Posterior vena cava (tissue), 2 donors: Measurements from ENCODE around the gene UBA1. TPM values are rescaled to one million over a fixed set of nuclear protein-coding genes. Genes with fewer than 3 reads are reported as not detected.

ENCODE experiments used
- DNase-seq: peaks from one replicate; pipeline ENCODE4 v3.0.0-alpha.2; 2020; ENCODE audit warnings: low spot score
- intact Hi-C, 2 donors: fragments of 100-400 bp; cut with DNase I; formaldehyde crosslinking; loops; one replicate each; pipeline versions ENCODE4 v1.14.1 to v1.14.2; 2022 to 2023
- total RNA-seq, 2 donors: library from RNA; stranded (reverse); fragmentation: NEBNext Ultra II Directional; extraction: Animal tissue kit (Norgen Biotek cat#: 25700); gene quantifications; one replicate each; pipeline ENCODE4 v1.2.1, GENCODE V29; 2021
- donor health status: DM: yes; HTN: yes; CAD: no.
- donor health status: DM: yes; HTN: yes; CAD: no.

UBA1 gene
- total RNA-seq, 2 donors from 2014 or later = 151 to 179 TPM

DNA sequence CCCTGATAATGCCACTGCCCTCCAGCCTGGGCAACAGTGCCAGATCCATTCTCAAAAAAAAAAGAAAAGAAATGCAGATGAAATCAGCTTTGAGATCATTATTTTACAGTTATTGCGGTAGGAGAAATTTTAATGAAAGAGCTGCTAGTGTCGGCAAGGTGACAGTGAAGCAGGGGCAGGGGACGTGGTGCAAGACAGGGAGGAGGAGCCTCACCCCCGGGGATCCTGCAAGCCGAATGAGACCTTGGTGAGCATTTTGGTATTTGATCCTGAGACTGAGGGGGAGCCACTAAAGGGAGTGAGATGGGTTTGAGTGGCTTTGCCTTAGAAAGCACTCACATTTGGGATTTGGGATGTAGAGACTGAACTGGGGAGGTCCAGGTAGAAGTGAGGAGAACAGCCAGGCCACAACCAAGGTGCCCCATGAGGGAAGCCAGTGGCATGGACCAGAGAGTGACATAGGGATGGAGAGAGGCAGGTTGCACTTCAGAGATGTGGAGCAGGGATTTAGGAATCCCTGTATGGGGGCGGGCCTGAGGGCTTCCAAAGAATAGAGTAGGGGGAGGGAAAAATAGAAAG, 25.0 kb upstream of the UBA1 start:
- intact Hi-C loops = no loop called here
- peak; percentile 40 for DNase-seq

DNA sequence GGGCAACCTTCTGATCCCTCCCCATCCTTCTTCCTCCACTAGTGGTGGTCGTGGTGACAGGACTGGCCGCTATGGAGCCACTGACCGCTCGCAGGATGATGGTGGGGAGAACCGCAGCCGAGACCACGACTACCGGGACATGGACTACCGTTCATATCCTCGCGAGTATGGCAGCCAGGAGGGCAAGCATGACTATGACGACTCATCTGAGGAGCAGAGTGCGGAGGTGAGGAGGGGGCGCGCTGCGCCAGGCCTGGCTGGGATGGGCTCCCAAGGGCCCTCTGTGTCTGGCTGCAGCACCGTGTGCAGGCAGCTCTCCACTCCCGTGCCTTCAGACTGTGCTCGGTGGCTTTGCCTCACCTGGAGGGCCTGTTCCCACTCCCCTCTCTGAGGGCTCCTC, 24.4 kb upstream of the UBA1 start:
- DNase-seq = peak; percentile 28
- intact Hi-C loops = no loop called here

DNA sequence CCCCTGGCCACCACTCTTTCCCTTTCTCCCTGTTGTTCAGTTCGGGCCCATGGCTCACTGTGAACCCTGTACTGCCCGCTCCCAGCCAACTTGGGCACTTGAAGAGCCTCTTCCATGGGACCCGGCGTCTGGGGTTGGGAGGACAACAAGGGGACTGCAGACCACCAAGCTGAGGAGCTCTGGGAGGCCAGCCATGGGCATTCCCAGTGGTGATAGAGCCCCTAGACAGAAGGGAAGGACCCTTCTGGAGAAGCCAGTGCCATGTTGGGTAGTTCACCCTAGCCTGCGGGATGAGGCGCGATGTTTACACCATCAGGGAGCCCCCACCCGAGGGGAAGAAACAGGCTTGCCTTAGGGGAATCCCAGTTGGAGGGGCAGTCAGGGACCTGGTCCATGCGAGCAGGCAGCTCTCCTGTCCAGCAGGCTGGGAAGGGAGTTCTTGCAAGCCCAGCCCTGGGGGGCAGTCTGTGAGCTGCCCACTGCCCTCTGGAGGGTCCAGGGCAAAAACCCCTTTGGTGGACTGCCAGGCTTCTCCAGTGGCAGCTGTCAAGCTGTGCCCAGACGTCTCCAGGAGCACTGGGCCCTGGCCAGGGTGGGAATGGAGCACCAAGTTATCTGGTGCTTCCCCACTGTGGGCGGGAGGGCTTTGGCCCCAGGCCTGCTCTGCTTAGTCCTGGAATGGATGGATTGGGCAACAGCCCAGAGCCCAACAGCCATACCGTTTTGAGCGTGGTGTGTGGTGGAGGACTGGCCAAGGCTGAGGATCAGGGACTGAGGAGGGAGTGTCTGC, 23.7 kb upstream of the UBA1 start:
- DNase-seq = peak; percentile 82
- intact Hi-C loops = no loop called here

DNA sequence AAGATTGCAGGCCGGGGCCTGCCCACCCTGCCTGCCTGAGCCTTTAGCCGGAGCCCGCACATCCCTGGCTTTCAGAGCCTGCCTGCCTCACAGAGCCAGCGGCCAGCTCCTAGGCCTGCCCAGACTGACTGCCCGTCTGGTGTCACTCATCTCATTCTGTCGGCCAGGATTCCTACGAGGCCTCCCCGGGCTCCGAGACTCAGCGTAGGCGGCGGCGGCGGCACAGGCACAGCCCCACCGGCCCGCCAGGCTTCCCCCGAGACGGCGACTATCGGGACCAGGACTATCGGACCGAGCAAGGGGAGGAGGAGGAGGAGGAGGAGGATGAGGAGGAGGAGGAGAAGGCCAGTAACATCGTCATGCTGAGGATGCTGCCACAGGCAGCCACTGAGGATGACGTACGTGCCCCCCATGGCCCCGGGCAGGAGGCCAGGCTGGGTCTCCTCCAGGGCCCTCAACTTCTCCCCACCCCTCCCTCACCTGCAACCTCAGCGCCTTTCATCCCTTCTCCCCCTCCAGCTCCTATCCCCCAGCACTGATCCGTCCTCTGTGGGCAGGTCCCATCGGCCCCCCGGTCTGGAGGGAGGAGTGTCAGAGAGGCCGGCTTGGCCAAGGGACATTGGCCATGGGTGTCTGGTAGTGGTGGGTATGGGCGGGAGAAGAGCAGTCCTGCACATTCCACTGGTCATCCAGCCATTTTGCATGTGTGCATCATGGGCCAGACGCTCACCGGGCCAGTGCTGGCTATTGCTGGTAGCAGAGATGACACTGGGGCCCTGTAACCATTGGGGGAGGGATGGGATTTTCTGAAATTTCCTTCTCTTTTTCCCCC, 22.6 kb upstream of the UBA1 start:
- intact Hi-C loops = no loop called here
- DNase-seq = peak; percentile 61

DNA sequence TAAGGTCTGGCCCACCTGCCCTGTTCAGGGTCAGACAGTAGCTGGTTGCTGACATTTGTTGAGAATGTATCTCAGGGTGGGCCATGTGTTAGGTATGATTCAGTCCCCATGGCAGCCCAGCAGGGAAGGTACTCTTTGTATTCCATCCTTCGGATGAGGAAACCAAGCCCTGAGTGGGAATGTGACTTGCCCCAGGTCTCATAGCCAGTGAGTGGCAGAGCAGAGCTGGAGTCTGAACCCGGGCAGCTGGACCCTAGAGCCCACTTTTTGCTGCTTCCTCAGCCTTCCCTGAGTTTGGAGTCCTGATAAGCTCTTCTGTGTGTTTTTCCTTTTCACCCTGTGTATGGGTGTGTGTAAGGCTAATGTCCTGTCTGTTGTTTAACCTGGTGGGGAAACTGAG, 21.6 kb upstream of the UBA1 start:
- peak; percentile 13 for DNase-seq
- intact Hi-C loops = no loop called here

DNA sequence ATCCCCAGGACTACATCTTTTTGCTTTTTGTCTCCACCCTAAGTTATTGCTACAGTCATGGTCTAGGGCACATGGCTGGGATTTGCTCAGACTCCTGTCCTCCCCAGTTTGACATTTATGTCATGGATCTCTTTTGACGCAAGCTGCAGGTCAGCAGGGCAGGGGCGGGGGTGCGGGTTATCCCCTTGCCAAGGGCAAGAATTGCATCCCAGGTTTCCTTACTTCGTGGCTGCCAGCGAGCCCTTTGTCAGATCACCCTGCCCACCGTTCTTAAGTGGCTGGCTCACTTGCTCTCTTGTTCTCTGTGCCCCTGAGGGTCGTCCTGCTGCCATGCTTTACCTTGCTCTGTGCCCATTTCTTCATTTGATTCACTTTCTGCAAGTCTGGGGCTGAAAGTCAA, 21.1 kb upstream of the UBA1 start:
- intact Hi-C loops = no loop called here
- DNase-seq = peak; percentile 76

DNA sequence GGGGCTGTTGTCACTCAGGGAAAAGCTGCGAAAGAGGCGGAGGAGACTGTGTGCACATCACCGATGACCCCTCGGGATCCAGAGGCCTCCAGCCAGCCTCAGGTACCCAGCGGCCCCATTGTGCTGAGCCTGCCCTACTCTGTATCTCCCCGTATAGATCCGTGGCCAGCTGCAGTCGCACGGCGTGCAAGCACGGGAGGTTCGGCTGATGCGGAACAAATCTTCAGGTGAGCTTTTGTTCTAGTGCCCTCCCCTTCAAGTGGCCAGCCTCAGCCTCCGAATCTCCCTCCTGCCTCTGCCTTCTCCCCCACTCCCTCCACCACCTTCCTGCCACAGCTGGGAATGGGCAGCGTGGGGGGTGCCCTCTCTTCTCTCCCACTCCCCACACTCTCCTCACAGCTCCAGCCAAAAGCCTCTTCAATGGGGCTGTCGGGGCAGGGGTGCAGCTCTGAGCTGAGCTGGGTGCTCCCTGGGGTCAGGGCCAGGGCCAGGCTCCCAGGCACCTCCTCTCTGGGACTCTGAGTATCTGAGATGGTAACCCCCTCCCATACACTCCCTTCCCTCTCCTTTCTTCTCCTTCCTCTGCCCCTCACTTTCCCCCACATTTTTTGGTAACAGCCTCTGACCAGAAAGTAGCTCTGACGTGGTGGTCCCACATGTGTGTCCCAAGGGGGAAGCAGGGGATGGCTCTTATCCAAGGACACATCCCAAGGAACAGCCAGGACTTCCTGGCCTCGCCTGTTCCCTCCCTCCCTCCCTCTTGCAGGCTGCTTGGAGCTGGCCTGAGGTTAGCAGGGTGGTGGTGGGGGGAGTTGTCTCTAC, 20.4 kb upstream of the UBA1 start:
- intact Hi-C loops = no loop called here
- peak; percentile 58 for DNase-seq

DNA sequence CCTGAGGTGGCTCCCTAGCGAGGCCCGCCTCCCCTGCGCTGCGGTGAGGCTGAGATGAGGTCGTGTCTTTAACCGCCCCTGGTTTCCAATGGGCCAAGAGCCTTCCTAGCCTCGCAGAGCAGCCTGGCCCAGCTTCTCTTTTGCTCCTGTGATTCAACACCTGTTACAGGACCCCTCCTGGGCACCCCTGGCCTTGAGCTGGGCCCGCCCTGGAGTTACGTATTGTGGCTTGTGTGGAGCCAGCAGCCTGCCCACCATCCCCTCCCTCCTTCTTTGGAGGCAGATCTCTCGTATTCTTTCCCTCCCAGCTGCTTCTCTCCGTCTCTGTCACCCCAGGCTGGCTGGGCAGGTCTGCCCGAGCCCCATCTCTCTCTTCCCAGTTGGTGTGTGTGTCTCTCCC, 19.3 kb upstream of the UBA1 start:
- intact Hi-C loops = no loop called here
- DNase-seq = peak; percentile 75

DNA sequence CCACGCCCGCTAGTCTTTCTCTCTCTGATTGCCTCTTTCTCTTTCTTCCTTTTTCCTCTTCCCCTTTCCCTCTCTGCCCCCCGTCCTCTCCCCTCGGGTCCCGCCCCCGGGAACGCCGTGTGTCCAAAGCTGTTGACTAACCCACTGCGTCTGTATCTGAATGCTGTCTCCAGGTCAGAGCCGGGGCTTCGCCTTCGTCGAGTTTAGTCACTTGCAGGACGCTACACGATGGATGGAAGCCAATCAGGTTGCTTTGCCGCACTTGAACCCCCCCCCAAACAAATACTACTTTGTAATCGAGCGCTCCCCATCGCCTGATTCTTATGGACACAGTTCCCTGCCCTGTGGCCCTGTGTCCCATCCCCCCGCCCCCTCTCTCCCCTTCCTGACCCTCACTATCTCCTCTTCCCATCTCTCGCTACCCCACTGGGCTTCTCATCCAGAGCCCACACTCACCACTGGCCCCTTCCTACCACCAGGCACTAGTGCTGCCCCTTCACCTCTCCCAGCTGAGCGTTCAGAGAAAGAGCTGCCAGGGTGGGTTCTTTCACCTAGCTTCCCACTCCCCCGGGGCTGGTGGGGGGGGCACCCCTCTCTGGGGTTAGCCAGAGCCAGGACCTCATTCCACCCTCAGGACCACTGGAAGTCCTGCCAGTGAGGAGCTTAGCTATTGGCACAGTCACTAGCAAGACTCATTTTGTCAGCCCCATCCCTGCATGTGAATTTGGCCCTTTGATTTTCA, 18.6 kb upstream of the UBA1 start:
- peak; percentile 70 for DNase-seq
- intact Hi-C loops = no loop called here

DNA sequence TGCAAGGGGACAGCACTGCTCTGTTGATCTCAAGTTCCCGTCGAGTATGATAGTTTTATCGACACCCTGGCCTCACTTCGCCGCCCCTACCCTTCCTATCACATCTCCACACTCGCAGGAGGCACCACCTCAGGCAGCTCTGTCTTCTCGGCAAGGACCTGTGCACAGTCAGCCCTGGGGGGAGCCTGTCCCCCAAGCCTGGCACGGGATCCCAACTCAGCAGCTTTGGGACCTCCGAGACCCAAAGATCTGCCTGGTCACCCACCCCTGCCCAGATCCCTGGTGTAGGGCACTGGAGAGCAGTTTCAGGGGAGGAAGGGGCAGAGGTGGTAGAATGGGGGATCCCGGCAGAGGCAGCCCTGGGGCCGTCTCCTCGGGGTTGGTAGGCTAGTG, 18.0 kb upstream of the UBA1 start:
- DNase-seq = peak; percentile 79
- intact Hi-C loops = no loop called here

DNA sequence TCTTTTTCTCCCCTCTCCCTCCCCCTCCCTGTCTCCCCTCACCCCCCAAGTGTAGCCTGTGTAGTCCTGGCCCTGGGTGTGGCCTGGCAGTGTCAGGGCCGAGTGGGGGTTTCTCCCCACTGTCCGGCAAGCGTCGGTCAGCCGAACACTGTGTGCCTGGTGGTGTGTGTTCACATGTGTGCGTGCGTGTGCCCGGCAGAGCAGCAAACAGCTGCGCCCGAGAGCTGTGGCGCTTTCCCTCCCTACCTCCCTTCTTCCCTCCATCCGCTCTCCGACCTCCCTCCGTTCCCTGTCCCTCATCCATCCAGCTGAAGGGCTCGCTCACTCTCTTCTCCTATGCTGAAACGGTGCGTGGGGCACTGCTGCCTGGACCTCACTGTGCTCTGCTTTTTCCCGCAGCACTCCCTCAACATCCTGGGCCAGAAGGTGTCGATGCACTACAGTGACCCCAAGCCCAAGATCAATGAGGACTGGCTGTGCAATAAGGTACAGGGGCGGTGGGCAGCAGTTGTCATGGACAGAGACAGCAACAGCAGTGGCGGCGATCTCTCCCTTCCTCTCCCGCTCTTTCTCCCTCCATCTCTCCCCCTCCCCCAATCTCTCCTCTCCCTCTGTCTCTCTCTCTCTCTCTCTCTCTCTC, 17.4 kb upstream of the UBA1 start:
- intact Hi-C loops = no loop called here
- DNase-seq = peak; percentile 12

DNA sequence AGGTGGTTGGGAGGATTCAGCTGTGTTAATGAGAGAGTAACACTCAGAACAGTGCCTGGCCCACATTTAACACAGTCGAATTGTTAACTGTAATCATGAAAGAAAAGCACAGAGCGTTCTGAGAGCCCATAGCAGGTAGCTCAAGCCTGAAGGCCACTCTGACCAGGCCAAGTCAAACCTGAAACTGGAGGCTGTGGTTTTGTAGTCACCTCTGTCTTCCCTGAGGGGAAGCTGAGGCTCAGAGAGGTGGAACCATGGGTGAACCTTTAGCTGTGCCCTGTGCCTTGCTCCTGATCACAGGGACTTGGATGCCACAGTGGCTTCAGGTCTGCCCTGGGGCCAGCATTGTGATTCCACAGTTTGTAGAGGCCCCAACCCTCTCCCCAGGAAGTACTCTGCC, 16.6 kb upstream of the UBA1 start:
- DNase-seq = peak; percentile 11
- intact Hi-C loops = no loop called here

DNA sequence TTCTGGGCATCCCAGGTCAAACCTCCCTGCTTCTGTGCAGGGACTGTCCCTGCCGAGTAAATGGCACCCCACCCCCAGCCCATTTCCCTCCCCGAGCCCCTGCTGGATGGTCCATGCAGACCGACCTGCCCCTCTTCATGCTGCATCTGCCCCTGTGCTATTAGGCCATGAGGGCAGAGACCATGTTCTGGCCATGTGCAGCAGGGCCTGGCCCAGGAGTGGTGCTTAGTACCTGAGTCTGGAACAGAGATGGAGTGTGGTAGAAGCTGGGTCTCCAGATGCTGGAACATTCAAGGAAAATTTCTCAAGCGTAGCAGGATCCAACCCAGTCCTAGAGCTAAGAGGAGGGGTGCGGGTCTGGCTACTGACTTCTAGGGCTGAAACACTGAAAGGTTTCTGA, 15.3 kb upstream of the UBA1 start:
- intact Hi-C loops = no loop called here
- DNase-seq = peak; percentile 12

DNA sequence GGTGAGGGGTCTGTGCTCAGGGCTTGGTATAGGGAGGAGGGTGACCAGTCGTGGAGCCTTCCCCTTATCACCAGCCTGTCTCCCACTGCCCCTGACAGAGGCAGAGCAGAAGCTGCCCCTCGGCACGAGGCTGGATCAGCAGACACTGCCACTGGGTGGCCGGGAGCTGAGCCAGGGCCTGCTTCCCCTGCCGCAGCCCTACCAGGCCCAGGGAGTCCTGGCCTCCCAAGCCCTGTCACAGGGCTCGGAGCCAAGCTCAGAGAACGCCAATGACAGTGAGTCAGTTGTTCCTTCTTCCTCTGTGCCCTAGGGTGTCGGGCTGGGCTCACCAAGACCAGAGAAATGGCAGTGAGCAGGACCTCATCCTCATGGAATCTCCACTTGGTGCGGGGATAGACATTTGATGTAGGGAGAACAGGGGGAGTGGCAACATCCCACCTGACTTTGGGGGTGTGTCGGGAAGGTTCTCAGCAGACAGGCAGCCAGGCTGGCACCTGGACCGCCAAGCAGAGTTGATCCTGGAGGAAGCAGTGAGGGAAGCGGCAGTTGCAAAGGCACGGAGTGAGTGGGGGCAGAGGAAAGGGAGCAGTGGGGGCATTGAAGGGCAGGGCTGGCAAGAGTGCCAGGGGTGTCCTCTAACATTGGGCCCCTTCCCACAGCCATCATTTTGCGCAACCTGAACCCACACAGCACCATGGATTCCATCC, 14.3 kb upstream of the UBA1 start:
- intact Hi-C loops = no loop called here

DNA sequence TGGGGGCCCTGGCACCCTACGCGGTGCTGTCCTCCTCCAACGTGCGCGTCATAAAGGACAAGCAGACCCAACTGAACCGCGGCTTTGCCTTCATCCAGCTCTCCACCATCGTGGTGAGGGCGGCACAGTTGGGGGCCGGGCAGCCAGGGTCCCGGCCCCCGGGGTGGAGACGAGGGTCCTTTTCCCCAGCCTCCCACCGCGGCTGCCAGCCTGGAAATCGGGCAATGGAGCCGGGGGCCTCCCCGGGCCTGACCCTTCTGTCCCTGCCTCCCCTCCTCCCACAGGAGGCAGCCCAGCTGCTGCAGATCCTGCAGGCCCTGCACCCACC, 13.7 kb upstream of the UBA1 start:
- peak; percentile 72 for DNase-seq
- intact Hi-C loops = no loop called here

More for the DNA sequence above, 14.3 kb upstream of the UBA1 start:
- peak; percentile 89 for DNase-seq

DNA sequence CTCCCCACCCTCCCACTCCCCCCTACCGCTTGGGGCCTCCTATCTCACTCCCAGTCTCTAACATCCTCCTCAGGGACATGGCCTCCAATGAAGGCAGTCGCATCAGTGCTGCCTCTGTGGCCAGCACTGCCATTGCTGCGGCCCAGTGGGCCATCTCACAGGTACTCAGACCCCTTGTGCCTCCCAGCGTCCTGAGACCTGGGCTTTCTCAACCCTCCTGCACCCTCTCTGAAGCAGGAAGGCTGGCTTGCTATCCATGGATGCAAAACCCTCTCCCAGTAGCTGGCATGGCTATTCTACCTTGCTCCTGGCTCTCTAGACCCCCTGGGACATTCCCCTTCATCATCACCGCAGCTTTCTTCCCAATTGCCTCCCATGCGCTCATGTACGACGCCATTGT, 13.3 kb upstream of the UBA1 start:
- peak; percentile 26 for DNase-seq
- intact Hi-C loops = no loop called here

DNA sequence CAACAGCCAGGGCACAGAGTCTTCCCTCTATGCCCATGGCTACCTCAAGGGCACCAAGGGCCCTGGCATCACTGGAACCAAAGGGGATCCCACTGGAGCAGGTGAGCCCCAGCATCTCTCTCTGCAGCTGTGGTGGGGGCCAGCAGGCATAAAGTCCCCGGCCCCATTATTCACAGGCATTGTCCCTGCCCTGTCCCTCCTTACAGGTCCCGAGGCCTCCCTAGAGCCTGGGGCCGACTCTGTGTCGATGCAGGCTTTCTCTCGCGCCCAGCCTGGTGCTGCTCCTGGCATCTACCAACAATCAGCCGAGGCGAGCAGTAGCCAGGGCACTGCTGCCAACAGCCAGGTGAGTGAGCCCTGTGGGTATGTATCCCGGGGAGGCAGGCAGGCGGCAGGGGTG, 12.3 kb upstream of the UBA1 start:
- DNase-seq = peak; percentile 77
- intact Hi-C loops = no loop called here

DNA sequence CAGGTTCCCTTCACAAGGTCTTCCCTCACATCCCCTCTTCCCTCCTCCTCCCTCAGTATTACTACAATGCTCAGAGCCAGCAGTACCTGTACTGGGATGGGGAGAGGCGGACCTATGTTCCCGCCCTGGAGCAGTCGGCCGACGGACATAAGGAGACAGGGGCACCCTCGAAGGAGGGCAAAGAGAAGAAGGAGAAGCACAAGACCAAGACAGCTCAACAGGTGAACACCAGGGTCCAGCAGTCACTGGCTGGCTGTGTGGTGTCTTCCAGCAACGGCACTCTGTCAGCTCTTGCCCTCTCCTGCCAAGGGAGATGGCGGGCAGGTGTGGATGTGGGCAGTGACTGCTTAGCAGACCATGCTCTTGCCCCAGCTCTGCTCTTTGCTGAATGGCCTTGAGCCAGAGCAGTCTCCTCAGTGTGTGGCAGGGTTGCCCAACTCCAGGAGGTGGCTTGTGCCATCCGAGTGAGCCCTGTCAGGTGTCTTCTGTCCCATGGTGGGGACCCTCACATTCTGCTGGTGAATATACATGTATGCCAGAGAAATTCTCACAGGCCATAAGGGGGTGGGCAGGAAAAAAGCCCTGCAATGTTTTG, 11.4 kb upstream of the UBA1 start:
- intact Hi-C loops = no loop called here
- DNase-seq = peak; percentile 69
